LNCaP clone FGC (cell line): ENCODE measurements around the gene OR6M1.

Source experiments
- DNase-seq: peaks from one replicate; pipeline ENCODE4 v3.0.0-alpha.2; 2011; ENCODE audit warnings: low read depth
- H3K4me3 ChIP-seq: 2 replicates; pipeline ENCODE4 v1.5.1; 2011; ENCODE audit warnings: mild to moderate bottlenecking, low read depth, low read length, control low read depth
- CTCF ChIP-seq: IDR thresholded peaks from 2 replicates; pipeline ENCODE4 v1.5.1; 2012; ENCODE audit warnings: mild to moderate bottlenecking; ENCODE audit not compliant: control insufficient read depth, insufficient read depth; ENCODE audit errors: extremely low read depth

OR6M1 gene, protein sequence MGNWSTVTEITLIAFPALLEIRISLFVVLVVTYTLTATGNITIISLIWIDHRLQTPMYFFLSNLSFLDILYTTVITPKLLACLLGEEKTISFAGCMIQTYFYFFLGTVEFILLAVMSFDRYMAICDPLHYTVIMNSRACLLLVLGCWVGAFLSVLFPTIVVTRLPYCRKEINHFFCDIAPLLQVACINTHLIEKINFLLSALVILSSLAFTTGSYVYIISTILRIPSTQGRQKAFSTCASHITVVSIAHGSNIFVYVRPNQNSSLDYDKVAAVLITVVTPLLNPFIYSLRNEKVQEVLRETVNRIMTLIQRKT

DNA sequence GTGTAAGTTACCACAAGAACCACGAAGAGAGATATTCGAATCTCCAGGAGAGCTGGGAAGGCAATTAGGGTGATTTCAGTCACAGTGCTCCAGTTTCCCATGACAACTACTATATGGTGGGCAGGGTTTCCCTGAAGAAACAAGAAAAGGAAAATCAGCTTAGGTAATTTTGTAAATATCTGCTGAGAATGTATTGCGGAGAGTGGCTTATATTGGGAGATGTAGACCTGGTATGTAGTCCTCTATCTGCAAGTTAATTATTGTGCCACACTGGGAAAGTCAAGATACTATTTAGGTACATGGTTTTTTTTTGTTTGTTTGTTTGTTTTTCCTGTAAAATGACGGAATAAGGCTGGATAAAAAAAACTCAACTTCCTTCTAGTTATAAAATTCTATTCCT lies at the start of gene OR6M1:
TSS of gene OR6M1 (minus strand) at position 101 of the 400 bp plus-strand sequence. CDS start at position 101, 0 bp downstream.
- no peak for TF ChIP-seq CTCF
- no peak for DNase-seq
- H3K4me3 ChIP-seq, result no peak within 1 kb of the TSS

- H3K4me3 ChIP-seq, result no peak overlapping the region
- DNase-seq, result no peak
- no peak for TF ChIP-seq CTCF
These were observed 46.9 kb upstream of the OR6M1 start for GRCh38 chr11:123853038-123853437.

DNA sequence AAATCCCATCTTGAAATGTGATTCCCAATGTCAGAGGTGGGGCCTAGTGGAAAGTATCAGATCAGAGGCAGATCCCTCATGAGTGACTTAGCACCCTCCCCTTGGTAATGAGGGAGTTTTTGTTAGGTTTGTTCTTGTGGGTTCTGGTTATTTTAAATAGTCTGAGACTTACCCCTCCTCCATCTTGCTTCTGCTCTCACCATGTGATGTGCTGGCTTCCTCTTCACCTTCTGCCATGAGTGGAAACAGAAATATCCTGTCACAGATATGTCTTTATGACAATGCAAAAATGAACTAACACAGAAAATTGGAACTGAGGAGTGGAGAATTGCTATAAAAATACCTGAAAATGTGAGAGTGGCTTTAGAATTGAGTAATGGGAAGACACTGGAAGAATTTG lies 46.2 kb upstream of the OR6M1 start:
- TF ChIP-seq CTCF, result no peak
- no peak for DNase-seq
- H3K4me3 ChIP-seq, result no peak overlapping the region

GRCh38 chr11:123851110-123851509 lies 45.0 kb upstream of the OR6M1 start:
- DNase-seq, result no peak
- no peak overlapping the region for H3K4me3 ChIP-seq
- TF ChIP-seq CTCF, result no peak

DNA sequence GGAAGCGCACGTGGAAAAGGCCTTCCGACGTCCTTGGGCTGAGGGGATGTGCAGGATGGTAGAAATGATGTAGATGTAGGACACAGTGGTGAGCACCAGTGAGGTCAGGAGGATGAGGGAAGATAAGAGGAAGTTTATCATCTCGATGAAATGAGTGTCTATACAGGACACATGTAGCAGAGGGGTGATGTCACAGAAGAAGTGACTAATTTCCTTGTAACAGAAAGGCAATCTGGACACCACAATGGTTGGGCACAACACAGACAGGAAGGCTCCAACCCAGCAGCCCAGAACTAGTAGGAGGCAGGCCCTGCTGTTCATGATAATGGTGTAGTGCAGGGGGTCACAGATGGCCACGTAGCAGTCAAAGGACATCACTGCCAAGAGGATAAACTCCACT lies 35.0 kb upstream of the OR6M1 start:
- DNase-seq, result no peak
- no peak for TF ChIP-seq CTCF
- H3K4me3 ChIP-seq, result no peak overlapping the region

GRCh38 chr11:123839131-123839530 lies 33.0 kb upstream of the OR6M1 start:
- TF ChIP-seq CTCF, result no peak
- DNase-seq, result no peak
- no peak overlapping the region for H3K4me3 ChIP-seq

DNA sequence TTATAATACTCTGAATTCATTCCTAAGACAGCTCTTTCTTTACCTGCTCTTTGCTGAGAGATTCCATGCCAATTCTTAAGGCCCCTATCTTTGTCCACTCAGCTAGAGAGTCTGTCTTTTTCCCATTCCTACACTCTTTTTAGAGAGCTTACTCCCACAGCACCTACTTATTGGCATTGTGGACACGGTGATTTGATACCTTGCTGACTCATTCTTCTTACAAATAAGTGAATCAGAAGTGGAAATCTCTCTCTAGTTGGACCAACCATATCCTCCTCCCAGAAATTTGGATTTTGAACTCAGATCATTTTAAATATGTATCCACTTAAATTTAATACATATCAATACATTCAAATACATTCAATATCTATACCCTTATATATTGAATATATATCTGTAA lies 32.5 kb upstream of the OR6M1 start:
- no peak for DNase-seq
- H3K4me3 ChIP-seq, result no peak overlapping the region
- TF ChIP-seq CTCF, result no peak
